Stomach (tissue), 9 donors: Measurements from ENCODE around the gene DACH1. TPM values are rescaled to one million over a fixed set of nuclear protein-coding genes. Genes with fewer than 3 reads are reported as not detected.

Experiments
- DNase-seq, 2 donors: peaks; one replicate each; pipeline versions ENCODE4 v3.0.0 to v3.0.0-alpha.2; 2013 to 2019
- H3K27ac ChIP-seq, 5 donors: fragments of 200-600 bp in 4 of 5; sonication (generic) in 4 of 5; one replicate each; pipeline ENCODE4 v1.5.1; 2013 to 2019; ENCODE audit warnings: mild to moderate bottlenecking in 1 of 5, moderate library complexity in 1 of 5
- H3K27me3 ChIP-seq, 3 donors: fragments of 200-600 bp; sonication (generic); one replicate each; pipeline ENCODE4 v1.5.1; 2017 to 2019; ENCODE audit warnings: mixed run types in 1 of 3
- H3K36me3 ChIP-seq, 4 donors: fragments of 200-600 bp; sonication (generic); 1 replicate in 3 of 4; 2 replicates in 1 of 4; pipeline ENCODE4 v1.5.1; 2016 to 2019
- H3K4me1 ChIP-seq, 4 donors: fragments of 200-600 bp; sonication (generic); one replicate each; pipeline ENCODE4 v1.5.1; 2016 to 2019
- H3K4me3 ChIP-seq, 4 donors: fragments of 200-600 bp; sonication (generic) in 3 of 4; one replicate each; pipeline ENCODE4 v1.5.1; 2016 to 2019; ENCODE audit warnings: mild to moderate bottlenecking in 1 of 4
- H3K9me3 ChIP-seq, 4 donors: fragments of 200-600 bp; sonication (generic); one replicate each; pipeline ENCODE4 v1.5.1; 2016 to 2019
- EP300 ChIP-seq: sonication (generic); formaldehyde crosslinking; IDR thresholded peaks from one replicate; pipeline ENCODE4 v1.6.1; 2017; ENCODE audit warnings: antibody characterized with exemption
- POLR2A ChIP-seq, 4 donors: fragments of 450-650 bp; IDR thresholded peaks; one replicate each; pipeline ENCODE4 v1.6.1; 2016; ENCODE audit warnings: antibody characterized with exemption in 4 of 4, control low read depth in 2 of 4, mild to moderate bottlenecking in 1 of 4, moderate library complexity in 1 of 4
- POLR2AphosphoS5 ChIP-seq, 3 donors: sonication (generic); formaldehyde crosslinking; IDR thresholded peaks; one replicate each; pipeline ENCODE4 v1.6.1; 2016; ENCODE audit warnings: antibody characterized with exemption in 3 of 3
- WGBS, 5 donors: extraction: QIAGEN DNeasy Blood & Tissue Kit in 3 of 5; methylation state at CpG; one replicate each; pipeline versions ENCODE4 v1.1.5 to v1.1.7; 2013 to 2018; 5-methylcytosine and 5-hydroxymethylcytosine counted together
- intact Hi-C: fragments of 100-400 bp; cut with DNase I; formaldehyde crosslinking; loops from one replicate; pipeline ENCODE4 v1.15.1; 2023; ENCODE audit warnings: low total_unique reads
- polyA plus RNA-seq, 3 donors: library from polyadenylated mRNA; stranded (reverse); fragments of 200-250 nt; gene quantifications; one replicate each; pipeline ENCODE4 v1.2.3, GENCODE V29; 2013
- total RNA-seq, 5 donors: library from RNA; depleted of rRNA; stranded (reverse); fragments of >200 nt; gene quantifications; one replicate each; pipeline versions ENCODE4 v1.1.0 to v1.2.3, GENCODE V29; 2014 to 2016
- TF ChIP-seq, protein P1 (sequence below), 7 experiments: fragments of 450-650 bp in 4 of 7; fragments of 200-600 bp in 3 of 7; sonication (generic) in 3 of 7; IDR thresholded peaks; one replicate each; pipeline ENCODE4 v1.5.1; 2016 to 2019; ENCODE audit warnings: antibody characterized with exemption in 7 of 7, control low read depth in 2 of 7, mild to moderate bottlenecking in 1 of 7
- donor health status: healthy with polysubstance abuse.
- donor health status: Bipolar disorder and iron deficiency.
- donor health status: healthy.

Gene DACH1
- total and polyA plus RNA-seq, 8 donors: 0.28 to 9.4 (median 2.9) TPM; not detected in 1

DNA sequence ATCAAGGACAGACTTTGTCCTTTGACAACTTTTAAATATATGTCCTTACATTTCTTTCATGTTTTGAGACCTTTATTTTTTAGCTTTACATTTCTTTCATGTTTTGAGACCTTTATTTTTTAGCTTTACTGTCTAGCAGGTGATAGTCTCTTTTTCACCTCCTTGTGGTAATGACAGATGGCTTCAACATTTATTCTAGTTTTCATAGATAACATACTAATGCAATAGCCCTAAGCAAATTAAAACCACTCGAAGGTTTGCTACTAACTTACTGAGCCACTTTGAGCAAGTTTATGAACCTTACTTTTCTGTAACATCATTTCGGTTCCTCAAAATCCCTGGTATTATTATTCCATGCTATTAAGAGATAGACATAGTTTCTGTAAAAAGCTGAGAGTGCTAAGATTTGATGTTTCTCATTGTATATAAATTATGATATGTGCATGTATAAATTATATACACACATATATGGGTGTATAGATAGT is 4.5 kb downstream of the DACH1 start:
- no peak overlapping the region for H3K27ac ChIP-seq
- intact Hi-C loops: no loop called here
- DNase-seq: no peak

DNA sequence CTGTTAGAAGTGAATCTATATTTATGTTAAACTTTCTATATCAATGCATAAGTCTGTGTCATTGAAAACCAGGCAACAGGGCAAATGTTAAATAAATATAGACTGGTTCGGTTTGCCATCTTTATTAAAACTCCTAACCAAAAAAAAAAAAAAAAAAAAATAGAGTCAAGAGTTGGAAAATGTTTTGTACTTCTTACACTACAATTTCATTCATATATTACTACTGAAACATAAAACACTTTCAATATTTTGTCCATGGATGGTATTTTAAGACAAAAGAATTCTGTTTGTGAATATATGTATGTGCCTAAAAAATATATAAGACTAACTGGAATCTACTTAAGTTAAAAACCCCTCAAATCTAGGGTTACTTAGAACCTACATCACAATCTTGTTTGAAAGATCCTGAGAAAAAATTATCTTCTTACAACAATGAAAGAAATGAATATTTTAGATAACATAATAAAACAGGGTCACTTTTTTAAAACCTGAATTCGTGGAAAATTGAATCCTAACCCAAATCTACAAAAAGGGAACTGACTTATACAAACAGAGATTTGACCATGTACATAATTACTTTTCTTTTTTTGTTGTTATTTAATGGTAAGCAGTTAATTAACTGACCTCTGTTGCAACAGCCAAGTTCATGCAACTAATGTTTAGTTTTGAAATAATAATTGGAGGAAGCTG is 5.1 kb downstream of the DACH1 start:
- DNase-seq: no peak
- Histone ChIP-seq H3K27ac (no peak overlapping the region), H3K36me3 (no peaks in the 10 kb centered on the region), H3K4me3 (no peak overlapping the region), H3K27me3 (peaks cover 9 to 43% (median 28%) of the 10 kb centered on the region in 3 donors), H3K4me1 (peaks cover 12 to 27% (median 23%) of the 10 kb centered on the region in 4 donors), H3K9me3 (no peaks in the 10 kb centered on the region)
- 32 to 48% (median 37%) methylated on average over 2 of the region's 2 CpGs for WGBS, 5 donors
- TF ChIP-seq POLR2AphosphoS5 (IDR thresholded peaks at IDR 0.05) (no peak), POLR2A (IDR thresholded peaks at IDR 0.05) (no peak), EP300 (no peak)
- intact Hi-C loops: no loop called here

More for the DNA sequence above, 4.5 kb downstream of the DACH1 start:
- H3K36me3 ChIP-seq: no peaks in the 10 kb centered on the region
- TF ChIP-seq, protein P1, sequence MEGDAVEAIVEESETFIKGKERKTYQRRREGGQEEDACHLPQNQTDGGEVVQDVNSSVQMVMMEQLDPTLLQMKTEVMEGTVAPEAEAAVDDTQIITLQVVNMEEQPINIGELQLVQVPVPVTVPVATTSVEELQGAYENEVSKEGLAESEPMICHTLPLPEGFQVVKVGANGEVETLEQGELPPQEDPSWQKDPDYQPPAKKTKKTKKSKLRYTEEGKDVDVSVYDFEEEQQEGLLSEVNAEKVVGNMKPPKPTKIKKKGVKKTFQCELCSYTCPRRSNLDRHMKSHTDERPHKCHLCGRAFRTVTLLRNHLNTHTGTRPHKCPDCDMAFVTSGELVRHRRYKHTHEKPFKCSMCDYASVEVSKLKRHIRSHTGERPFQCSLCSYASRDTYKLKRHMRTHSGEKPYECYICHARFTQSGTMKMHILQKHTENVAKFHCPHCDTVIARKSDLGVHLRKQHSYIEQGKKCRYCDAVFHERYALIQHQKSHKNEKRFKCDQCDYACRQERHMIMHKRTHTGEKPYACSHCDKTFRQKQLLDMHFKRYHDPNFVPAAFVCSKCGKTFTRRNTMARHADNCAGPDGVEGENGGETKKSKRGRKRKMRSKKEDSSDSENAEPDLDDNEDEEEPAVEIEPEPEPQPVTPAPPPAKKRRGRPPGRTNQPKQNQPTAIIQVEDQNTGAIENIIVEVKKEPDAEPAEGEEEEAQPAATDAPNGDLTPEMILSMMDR (IDR thresholded peaks at IDR 0.05): no peak
- TF ChIP-seq POLR2AphosphoS5 (IDR thresholded peaks at IDR 0.05) (no peak), POLR2A (IDR thresholded peaks at IDR 0.05) (no peak), EP300 (no peak)
- peaks cover 12 to 33% (median 29%) of the 10 kb centered on the region in 4 donors for H3K4me1 ChIP-seq
- no peaks in the 10 kb centered on the region for H3K9me3 ChIP-seq
- 49 to 64% (median 57%) methylated on average over 2 of the region's 2 CpGs for WGBS, 5 donors
- H3K4me3 ChIP-seq: no peak overlapping the region
- H3K27me3 ChIP-seq: peaks cover 9 to 48% (median 34%) of the 10 kb centered on the region in 3 donors

DNA sequence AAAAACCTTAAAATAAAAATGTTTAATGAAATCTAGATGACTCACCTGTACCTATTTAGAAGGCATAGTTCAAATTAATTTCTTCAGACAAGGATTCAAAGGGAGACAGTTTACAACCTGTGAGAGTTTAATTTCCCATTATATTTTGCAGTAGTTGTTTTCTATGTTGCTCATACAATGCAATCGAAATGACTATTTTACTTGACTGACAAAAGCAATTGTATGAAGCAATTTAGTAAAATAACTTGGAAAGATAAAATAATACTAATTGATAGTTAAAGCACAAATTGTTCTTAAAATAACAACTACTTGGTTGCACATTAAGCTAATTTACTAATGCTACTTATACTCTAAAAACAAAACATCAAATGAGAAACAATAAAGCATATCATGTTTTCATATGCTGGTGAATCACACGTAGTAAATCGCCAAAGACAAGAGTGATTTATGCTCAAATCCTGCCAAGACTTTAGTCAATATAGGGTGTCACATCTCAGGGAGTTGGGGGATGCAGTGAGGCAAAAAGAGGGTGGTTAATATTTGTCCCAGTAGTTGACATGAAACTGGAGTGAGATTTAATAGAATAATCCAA is 6.4 kb downstream of the DACH1 start:
- H3K27ac ChIP-seq: no peak overlapping the region
- intact Hi-C loops: no loop called here
- peaks cover 9 to 30% (median 17%) of the 10 kb centered on the region in 3 donors for H3K27me3 ChIP-seq
- no peaks in the 10 kb centered on the region for H3K9me3 ChIP-seq
- peaks cover 7 to 16% (median 12%) of the 10 kb centered on the region in 4 donors for H3K4me1 ChIP-seq
- H3K36me3 ChIP-seq: no peaks in the 10 kb centered on the region
- no peak for DNase-seq
- TF ChIP-seq POLR2A (IDR thresholded peaks at IDR 0.05) (no peak), POLR2AphosphoS5 (IDR thresholded peaks at IDR 0.05) (no peak), EP300 (no peak)
- TF ChIP-seq, protein P1 (IDR thresholded peaks at IDR 0.05): no peak
- WGBS, 5 donors: 54 to 66% (median 64%) methylated on average over 3 of the region's 3 CpGs
- no peak overlapping the region for H3K4me3 ChIP-seq

DNA sequence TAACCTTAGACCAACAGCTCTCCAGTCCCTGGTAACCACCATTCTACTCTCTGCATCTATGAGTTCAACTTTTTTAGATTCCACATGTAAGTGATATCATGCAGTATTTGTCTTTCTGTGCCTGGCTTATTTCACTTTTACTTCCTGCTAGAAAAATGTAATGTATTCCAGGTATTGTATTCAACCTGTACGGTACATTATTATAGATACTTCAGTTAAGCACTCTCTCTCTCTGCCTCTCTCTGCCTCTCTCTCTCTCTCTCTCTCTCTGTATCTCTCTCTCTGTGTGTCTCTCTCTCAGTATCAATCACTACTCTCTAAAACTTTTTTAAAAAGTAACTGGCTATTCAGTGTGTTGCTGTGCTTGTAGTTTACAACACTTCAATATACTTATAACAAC is 8.4 kb downstream of the DACH1 start:
- intact Hi-C loops: no loop called here
- TF ChIP-seq POLR2A (IDR thresholded peaks at IDR 0.05) (no peak), EP300 (no peak), POLR2AphosphoS5 (IDR thresholded peaks at IDR 0.05) (no peak)
- TF ChIP-seq, protein P1 (IDR thresholded peaks at IDR 0.05): no peak
- Histone ChIP-seq H3K27ac (no peak overlapping the region), H3K36me3 (no peaks in the 10 kb centered on the region), H3K4me3 (no peak overlapping the region), H3K27me3 (peaks cover 0 to 10% (median 0%) of the 10 kb centered on the region in 3 donors), H3K9me3 (no peaks in the 10 kb centered on the region), H3K4me1 (no peaks in the 10 kb centered on the region)
- 2 to 55% (median 32%) methylated on average over 1 of the region's 1 CpG for WGBS, 5 donors
- DNase-seq: no peak
